ENCODE data around the gene ADGRG6.

- no peak for TF ChIP-seq ZNF335 (tag by site-specific recombination; conservative IDR thresholded peaks at IDR 0.05)
- TF ChIP-seq, protein P1, sequence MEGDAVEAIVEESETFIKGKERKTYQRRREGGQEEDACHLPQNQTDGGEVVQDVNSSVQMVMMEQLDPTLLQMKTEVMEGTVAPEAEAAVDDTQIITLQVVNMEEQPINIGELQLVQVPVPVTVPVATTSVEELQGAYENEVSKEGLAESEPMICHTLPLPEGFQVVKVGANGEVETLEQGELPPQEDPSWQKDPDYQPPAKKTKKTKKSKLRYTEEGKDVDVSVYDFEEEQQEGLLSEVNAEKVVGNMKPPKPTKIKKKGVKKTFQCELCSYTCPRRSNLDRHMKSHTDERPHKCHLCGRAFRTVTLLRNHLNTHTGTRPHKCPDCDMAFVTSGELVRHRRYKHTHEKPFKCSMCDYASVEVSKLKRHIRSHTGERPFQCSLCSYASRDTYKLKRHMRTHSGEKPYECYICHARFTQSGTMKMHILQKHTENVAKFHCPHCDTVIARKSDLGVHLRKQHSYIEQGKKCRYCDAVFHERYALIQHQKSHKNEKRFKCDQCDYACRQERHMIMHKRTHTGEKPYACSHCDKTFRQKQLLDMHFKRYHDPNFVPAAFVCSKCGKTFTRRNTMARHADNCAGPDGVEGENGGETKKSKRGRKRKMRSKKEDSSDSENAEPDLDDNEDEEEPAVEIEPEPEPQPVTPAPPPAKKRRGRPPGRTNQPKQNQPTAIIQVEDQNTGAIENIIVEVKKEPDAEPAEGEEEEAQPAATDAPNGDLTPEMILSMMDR (tag by site-specific recombination; IDR thresholded peaks at IDR 0.05) = no peak
- TF ChIP-seq ZNF513 (tag by site-specific recombination; IDR thresholded peaks at IDR 0.05) = no peak
- TF ChIP-seq ZNF169 (tag by site-specific recombination; IDR thresholded peaks at IDR 0.05) = no peak
- TF ChIP-seq ZNF830 (tag by site-specific recombination; IDR thresholded peaks at IDR 0.05; ENCODE audit: low read depth) = no peak
- TF ChIP-seq, protein P2, sequence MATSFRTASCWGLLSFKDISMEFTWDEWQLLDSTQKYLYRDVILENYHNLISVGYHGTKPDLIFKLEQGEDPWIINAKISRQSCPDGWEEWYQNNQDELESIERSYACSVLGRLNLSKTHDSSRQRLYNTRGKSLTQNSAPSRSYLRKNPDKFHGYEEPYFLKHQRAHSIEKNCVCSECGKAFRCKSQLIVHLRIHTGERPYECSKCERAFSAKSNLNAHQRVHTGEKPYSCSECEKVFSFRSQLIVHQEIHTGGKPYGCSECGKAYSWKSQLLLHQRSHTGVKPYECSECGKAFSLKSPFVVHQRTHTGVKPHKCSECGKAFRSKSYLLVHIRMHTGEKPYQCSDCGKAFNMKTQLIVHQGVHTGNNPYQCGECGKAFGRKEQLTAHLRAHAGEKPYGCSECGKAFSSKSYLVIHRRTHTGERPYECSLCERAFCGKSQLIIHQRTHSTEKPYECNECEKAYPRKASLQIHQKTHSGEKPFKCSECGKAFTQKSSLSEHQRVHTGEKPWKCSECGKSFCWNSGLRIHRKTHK (tag by site-specific recombination; IDR thresholded peaks at IDR 0.05) = no peak
- TF ChIP-seq REPIN1 (tag by site-specific recombination; IDR thresholded peaks at IDR 0.05; ENCODE audit: low read depth) = no peak
- no peak for TF ChIP-seq ZNF514 (tag by site-specific recombination; IDR thresholded peaks at IDR 0.05)
- no peak for TF ChIP-seq ZNF623 (tag by site-specific recombination; IDR thresholded peaks at IDR 0.05)
- TF ChIP-seq ZNF423 (tag by site-specific recombination; IDR thresholded peaks at IDR 0.05) = no peak
- no peak for TF ChIP-seq SP2 (tag by site-specific recombination; IDR thresholded peaks at IDR 0.05)
Measured at GRCh38 chr6:142482249-142482648, 180.4 kb downstream of the ADGRG6 start.
